Kidney (tissue), 14 donors: ENCODE data around the gene CAPZB. TPM values are rescaled to one million over a fixed set of nuclear protein-coding genes. Genes with fewer than 3 reads are reported as not detected.
A peak's percentile ranks its signal among the peaks of the same experiment; 100 is the strongest.

Experiments
- DNase-seq, 5 donors: peaks; one replicate each; pipeline ENCODE4 v3.0.0-alpha.2; 2013 to 2020
- FAIRE-seq: peaks from 2 replicates; lab custom pipeline; 2012; peaks lifted over from hg19 to GRCh38; lab: Jason Lieb, UNC
- H3K27ac ChIP-seq, 2 donors: one replicate each; pipeline ENCODE4 v1.7.0; 2013; ENCODE audit warnings: low read depth in 2 of 2, low read length in 2 of 2, inconsistent platforms in 1 of 2
- H3K27me3 ChIP-seq: one replicate; pipeline ENCODE4 v1.7.1; 2013; ENCODE audit warnings: low read length, inconsistent platforms; ENCODE audit not compliant: control insufficient read depth, insufficient read depth
- H3K36me3 ChIP-seq, 3 donors: one replicate each; pipeline versions ENCODE4 v1.7.0 to v1.7.1; 2013; ENCODE audit warnings: low read length in 3 of 3, control low read depth in 1 of 3, inconsistent platforms in 1 of 3; ENCODE audit not compliant: insufficient read depth in 3 of 3, control insufficient read depth in 2 of 3
- H3K4me1 ChIP-seq, 3 donors: one replicate each; pipeline versions ENCODE4 v1.7.0 to v1.7.1; 2013; ENCODE audit warnings: low read length in 3 of 3, inconsistent platforms in 1 of 3, low read depth in 1 of 3; ENCODE audit not compliant: control insufficient read depth in 2 of 3, insufficient read depth in 2 of 3
- H3K4me3 ChIP-seq, 3 donors: one replicate each; pipeline versions ENCODE4 v1.7.0 to v1.8.1; 2013; ENCODE audit warnings: low read length in 3 of 3, control low read depth in 1 of 3, inconsistent platforms in 1 of 3
- H3K9ac ChIP-seq, 3 donors: one replicate each; pipeline versions ENCODE4 v1.7.0 to v1.7.1; 2013; ENCODE audit warnings: low read length in 3 of 3, control low read depth in 1 of 3, inconsistent platforms in 1 of 3
- H3K9me3 ChIP-seq, 3 donors: one replicate each; pipeline versions ENCODE4 v1.7.0 to v1.7.1; 2013; ENCODE audit warnings: low read length in 3 of 3, control low read depth in 1 of 3, inconsistent platforms in 1 of 3; ENCODE audit not compliant: control insufficient read depth in 2 of 3, insufficient read depth in 1 of 3
- CTCF ChIP-seq: IDR thresholded peaks from 3 replicates; pipeline ENCODE4 v1.5.1; 2012; ENCODE audit warnings: mild to moderate bottlenecking, moderate library complexity, borderline replicate concordance; ENCODE audit not compliant: insufficient read depth; ENCODE audit errors: extremely low read depth
- intact Hi-C: fragments of 100-400 bp; cut with DNase I; formaldehyde crosslinking; loops from one replicate; pipeline ENCODE4 v1.11.1; 2022
- polyA plus RNA-seq: library from polyadenylated mRNA; stranded (reverse); fragments of 350-450 nt; fragmentation: Illumina TruSeq; extraction: RNeasy Lipid Tissue Mini Kit (QIAGEN cat#74804); gene quantifications from one replicate; pipeline ENCODE4 v1.2.3, GENCODE V29; 2014; ENCODE audit warnings: low read depth, low replicate concordance; ENCODE audit not compliant: insufficient read depth
- total RNA-seq: library from RNA; stranded (reverse); fragmentation: NEBNext Ultra II Directional; extraction: Animal tissue kit (Norgen Biotek cat#: 25700); gene quantifications from one replicate; pipeline ENCODE4 v1.2.1, GENCODE V29; 2021
- donor health status: control.
- donor health status: control.
- donor health status: control.
- donor health status: control.
- donor health status: control.
- donor health status: DM: yes; HTN: yes; CAD: no.
- donor health status: Normal renal cell carcinoma (clear cell type).

CAPZB gene
- total and polyA plus RNA-seq, 2 donors from 2014 or later: 253 to 265 TPM

GRCh38 chr1:19517017-19517416 lies 31.7 kb upstream of the CAPZB start:
- Histone ChIP-seq H3K4me3 (no peak overlapping the region), H3K4me1 (no peaks in the 10 kb centered on the region), H3K27me3 (no peaks in the 10 kb centered on the region), H3K9me3 (no peaks in the 10 kb centered on the region), H3K9ac (no peak overlapping the region), H3K36me3 (no peaks in the 10 kb centered on the region), H3K27ac (no peak overlapping the region)
- intact Hi-C loops: no loop called here
- no peak for TF ChIP-seq CTCF
- DNase-seq (no peak), FAIRE-seq (no peak)

GRCh38 chr1:19515201-19515600 lies 29.9 kb upstream of the CAPZB start:
- H3K36me3 ChIP-seq: no peaks in the 10 kb centered on the region
- no peak for FAIRE-seq
- H3K4me3 ChIP-seq: no peak overlapping the region
- TF ChIP-seq CTCF: no peak
- intact Hi-C loops: no loop called here
- H3K9ac ChIP-seq: no peak overlapping the region
- no peak overlapping the region for H3K27ac ChIP-seq
- H3K9me3 ChIP-seq: no peaks in the 10 kb centered on the region
- no peaks in the 10 kb centered on the region for H3K27me3 ChIP-seq
- no peak for DNase-seq
- peaks cover 0 to 3% (median 0%) of the 10 kb centered on the region in 3 donors for H3K4me1 ChIP-seq

- peaks cover 0 to 3% (median 0%) of the 10 kb centered on the region in 3 donors for H3K4me1 ChIP-seq
- DNase-seq: peak in 2 of 5 donors; percentile 20 to 66
- H3K9me3 ChIP-seq: no peaks in the 10 kb centered on the region
- FAIRE-seq: no peak
- intact Hi-C loops: no loop called here
- no peak overlapping the region for H3K9ac ChIP-seq
- TF ChIP-seq CTCF: no peak
- no peak overlapping the region for H3K4me3 ChIP-seq
- no peaks in the 10 kb centered on the region for H3K27me3 ChIP-seq
- H3K36me3 ChIP-seq: no peaks in the 10 kb centered on the region
- H3K27ac ChIP-seq: no peak overlapping the region
Measured at GRCh38 chr1:19514391-19514831, 29.1 kb upstream of the CAPZB start.

- Histone ChIP-seq H3K9ac (no peak overlapping the region), H3K4me3 (no peak overlapping the region), H3K27ac (no peak overlapping the region), H3K4me1 (peaks cover 0 to 3% (median 2%) of the 10 kb centered on the region in 3 donors), H3K27me3 (no peaks in the 10 kb centered on the region), H3K36me3 (no peaks in the 10 kb centered on the region), H3K9me3 (no peaks in the 10 kb centered on the region)
- intact Hi-C loops: no loop called here
- DNase-seq (no peak), FAIRE-seq (no peak)
- TF ChIP-seq CTCF: no peak
Measured at GRCh38 chr1:19512545-19512944, 27.2 kb upstream of the CAPZB start.
